Adrenal gland (tissue), 5 donors: ENCODE data around the gene CLMN.

Experiments used
- POLR2A ChIP-seq, 2 donors: fragments of 450-650 bp; IDR thresholded peaks; one replicate each; pipeline ENCODE4 v1.6.1; 2017; ENCODE audit warnings: antibody characterized with exemption in 2 of 2, mild to moderate bottlenecking in 2 of 2, moderate library complexity in 1 of 2
- TF ChIP-seq, protein P1 (sequence below), 6 experiments: fragments of 450-650 bp in 4 of 6; fragments of 200-600 bp in 2 of 6; sonication (generic) in 1 of 6; IDR thresholded peaks; 1 replicate in 5 of 6; 2 replicates in 1 of 6; pipeline versions ENCODE4 v1.5.1 to v1.8.0; 2016 to 2021; ENCODE audit warnings: antibody characterized with exemption in 6 of 6, mild to moderate bottlenecking in 2 of 6, moderate library complexity in 1 of 6
- donor health status: DM: no; HTN: no; CAD: no.

DNA sequence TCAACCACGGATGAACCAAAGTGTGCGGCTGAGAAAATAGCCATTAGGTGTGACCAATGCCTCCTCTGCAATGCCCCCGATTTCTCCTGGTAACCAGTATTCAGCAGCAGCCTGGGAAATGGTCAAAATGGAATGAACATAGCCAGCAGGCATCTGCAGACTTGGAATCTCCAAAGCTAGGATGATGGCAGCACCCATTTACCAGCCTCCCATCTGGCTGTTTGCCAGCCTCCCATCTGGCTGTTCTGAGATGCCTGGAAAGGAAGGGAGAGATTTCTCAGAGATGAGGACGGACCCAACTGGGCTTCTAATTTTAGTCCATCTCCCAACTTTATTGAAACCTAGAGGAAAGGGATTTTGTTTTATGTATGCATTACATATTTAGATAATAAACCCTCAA, 16.2 kb downstream of the CLMN start:
- TF ChIP-seq, protein P1, sequence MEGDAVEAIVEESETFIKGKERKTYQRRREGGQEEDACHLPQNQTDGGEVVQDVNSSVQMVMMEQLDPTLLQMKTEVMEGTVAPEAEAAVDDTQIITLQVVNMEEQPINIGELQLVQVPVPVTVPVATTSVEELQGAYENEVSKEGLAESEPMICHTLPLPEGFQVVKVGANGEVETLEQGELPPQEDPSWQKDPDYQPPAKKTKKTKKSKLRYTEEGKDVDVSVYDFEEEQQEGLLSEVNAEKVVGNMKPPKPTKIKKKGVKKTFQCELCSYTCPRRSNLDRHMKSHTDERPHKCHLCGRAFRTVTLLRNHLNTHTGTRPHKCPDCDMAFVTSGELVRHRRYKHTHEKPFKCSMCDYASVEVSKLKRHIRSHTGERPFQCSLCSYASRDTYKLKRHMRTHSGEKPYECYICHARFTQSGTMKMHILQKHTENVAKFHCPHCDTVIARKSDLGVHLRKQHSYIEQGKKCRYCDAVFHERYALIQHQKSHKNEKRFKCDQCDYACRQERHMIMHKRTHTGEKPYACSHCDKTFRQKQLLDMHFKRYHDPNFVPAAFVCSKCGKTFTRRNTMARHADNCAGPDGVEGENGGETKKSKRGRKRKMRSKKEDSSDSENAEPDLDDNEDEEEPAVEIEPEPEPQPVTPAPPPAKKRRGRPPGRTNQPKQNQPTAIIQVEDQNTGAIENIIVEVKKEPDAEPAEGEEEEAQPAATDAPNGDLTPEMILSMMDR (IDR thresholded peaks at IDR 0.05) = no peak
- TF ChIP-seq POLR2A (IDR thresholded peaks at IDR 0.05) = no peak
